ENCODE results near the gene SGCA.

SGCA gene

DNA sequence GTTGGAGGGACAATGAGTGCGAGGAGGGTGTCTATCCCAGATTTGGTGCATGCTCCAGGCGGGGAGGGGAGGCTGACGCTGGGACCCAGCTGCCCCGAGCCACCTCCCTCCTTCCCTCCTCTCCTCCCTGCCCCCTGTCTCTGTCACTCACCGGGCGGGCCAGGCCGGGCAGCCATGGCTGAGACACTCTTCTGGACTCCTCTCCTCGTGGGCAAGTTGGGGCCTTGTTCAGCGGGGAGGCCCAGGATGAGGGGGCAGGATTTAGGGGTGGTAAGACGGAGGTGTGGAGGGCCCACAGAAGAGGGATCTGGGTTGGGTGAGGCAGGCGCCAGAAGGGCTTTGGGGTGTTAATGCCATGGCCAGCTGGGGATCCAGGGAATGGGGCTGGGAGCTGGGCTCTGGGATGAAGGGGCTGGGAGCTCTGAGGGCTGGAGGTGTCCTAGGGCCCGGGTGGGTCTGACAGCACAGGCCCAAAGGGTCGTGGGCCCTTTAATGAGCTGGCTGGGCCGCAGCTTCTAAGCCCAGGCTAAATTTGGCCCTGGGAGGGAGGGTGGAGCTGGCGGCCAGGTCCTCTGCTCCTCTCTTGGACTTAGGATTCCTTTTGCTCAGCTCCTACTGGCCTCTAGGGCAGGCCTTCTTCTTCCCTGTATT lies at the start of gene SGCA:
TSS of gene SGCA (plus strand) at position 139 of the 651 bp plus-strand sequence. CDS start at position 175, 36 bp downstream.
- no peak for DNase-seq

DNA sequence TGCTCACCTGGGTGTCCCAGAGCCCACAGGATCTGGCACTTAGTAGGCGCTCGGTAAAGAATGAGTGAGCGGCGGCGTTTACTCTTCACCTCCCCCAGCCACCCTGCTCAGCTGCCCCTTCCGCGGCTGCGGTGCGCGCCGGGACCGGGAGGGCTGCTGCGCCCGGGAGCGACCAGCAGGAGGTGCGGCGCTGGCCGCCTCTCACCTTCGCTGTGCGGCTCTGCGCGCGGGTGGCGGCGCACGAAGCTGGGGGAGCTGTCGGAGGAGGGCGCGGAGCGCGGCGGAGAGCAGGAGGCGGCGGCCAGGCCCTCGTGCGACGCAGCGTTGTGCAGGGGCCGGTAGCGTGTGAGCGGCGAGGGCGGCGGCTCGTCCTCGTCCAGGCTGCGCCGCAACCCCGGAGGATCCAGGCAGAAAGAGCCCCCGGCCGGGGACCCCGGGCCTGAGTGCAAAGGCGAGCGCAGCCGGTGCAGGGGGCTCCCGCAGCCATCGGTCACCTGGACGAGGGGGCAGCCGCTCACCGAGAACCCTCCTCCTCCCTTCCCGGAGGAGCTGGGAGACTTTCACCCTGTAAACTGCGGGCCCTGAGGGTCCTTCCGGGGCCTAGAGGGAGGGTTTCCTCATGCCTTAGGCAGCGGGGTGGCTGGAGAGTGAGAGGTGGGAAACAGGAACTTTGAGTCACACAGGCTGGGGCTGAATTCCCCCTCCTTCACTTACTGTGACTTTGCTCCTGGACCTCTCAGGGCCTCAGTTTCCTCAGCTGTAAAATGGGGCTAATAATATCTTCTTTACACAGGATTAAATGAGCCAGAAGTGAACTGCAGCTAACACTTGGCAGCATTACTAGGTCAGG lies 48.4 kb upstream of the SGCA start:
- DNase-seq: peak in 1 of 2 experiments; percentile 68

DNA sequence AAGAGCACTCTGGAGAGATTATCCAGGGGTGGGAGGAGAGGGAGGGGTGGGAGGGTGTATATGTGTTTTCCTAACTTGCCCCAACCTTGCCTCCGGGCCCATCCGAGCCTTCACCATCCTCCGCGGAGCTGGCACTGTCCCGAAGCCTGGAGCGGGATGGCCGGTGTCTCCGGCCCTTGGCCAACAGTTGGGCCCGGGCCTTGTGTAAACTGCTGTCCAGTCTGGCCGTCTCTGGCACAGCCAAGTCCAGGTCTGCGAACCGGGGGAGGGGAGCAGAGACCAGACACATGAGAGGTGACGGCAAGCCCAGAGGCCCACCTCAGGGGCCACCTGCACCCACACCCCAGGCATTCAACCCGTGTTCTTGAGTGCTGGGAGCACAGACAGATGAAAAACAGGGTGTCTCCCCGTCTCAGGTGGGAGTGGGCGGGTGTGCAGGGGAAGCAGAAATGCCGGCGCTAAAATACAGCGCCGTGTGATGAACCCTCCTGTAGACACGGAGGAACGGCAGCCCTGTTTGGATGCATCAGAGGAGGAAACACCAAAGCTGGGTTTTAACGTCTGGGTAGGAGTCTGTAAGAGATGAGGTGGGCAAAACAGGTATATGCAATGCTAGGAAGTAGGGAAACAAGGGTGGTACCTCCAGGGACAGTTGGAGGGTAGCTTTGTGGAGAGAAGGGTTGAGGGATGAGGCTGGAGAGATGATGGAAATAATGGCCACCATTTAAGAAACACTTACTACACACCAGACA lies 47.6 kb upstream of the SGCA start:
- DNase-seq: no peak

DNA sequence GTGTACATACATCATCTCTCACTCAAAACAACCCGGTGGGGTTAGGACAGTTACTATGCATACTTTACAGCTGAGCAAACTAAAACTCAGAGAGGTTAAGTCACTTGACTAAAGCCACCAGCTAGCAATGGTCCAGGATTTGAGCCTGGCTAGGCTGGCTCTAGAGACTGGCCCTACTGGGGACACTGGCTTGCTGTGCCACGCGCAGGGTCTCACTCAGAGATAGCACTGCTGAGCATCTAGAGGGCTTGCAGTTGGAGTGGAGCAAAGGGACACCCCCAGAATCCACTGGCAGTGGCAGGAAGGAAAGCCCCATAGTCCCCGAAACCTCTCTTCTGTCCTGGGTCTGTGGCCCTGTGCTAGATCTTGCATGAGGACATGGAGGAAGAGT lies 47.0 kb upstream of the SGCA start:
- DNase-seq: no peak

DNA sequence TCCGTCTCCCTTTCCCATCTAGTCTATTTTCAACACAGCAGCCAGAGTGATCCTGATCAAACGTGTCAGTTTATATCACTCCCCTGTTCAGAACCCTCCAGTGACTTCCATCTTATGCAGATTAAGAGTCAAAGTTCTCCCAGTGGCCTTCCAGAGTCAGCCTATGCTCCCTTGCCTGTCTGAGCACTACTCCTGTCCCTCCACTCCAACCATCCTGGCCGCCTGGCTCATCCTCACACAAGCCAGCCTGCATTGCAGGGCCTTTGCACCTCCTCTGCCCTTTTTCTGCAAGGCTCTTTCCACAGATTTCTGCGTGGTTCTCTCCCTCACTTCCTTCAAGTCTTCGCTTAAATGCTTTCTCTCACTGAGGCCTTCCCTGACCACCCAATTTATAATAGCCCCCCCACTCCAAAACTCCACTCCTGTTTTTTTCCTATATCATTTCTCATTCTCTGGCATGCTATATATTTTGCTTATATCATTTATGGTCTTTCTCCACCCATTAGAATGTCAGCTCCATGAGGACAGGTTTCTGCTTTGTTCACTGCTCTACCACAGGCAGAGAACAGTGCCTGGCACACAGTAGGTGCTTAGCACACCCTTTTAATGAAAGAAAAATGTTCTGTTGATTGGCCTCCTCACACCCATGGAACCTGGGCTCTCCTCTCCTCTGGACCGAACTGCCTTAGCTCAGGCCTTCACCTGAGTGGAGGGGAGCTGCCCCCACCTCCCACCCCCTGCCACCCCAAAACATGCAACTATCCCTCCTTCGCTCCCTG lies 45.1 kb upstream of the SGCA start:
- no peak for DNase-seq

DNA sequence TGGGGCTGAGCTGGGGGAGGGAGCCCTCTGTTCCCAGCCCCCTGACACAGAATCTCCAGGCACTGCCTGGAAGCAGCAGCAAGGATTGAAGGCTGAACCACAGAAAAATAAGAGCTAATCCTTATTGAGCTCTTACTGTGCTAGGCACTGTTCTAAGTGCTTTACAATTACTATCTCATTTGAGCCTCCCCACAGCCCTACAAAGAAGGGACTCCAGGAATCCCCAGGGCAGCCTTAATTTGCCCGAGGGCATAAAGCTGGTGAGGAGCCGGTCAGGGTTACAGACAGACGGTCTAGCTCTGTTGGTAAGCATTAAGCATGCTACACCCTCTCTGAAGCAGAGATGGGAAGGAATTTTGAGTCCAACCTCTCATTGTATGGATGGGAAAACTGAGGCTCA lies 42.9 kb upstream of the SGCA start:
- no peak for DNase-seq

DNA sequence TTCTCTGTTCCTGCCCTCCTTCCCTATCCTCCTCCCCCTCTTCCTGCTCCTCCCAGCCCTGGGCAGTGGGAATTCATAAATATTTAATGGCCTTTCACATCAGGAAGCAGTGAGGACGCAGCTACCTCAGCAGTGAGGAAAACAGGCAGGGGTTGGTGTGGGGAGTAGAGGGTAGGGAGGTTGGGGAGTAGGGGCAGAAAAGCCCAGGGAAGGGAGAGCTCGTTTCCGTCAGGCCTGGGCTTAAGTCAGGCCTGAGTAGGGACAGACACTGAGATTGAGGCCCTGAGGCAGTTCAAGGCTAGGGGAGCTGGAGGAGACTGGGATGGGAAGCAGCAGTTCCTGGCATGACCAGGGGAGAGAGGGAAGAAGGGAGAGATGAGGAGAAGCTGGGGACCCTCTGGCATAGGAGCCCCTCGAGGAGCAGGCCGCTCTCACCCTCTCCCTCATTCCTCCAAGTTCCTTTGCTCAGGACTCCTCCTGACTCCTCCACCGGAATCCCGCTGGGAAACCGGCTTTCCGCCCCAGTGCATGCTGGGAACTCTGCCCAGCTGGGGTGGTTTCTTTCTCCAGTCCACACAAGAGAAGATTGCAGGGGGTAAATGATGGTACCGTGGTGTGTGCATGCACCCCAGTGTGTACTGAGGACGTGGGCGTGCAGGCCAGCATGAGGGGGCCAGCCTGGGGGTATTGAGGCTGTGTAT lies 42.0 kb upstream of the SGCA start:
- no peak for DNase-seq

DNA sequence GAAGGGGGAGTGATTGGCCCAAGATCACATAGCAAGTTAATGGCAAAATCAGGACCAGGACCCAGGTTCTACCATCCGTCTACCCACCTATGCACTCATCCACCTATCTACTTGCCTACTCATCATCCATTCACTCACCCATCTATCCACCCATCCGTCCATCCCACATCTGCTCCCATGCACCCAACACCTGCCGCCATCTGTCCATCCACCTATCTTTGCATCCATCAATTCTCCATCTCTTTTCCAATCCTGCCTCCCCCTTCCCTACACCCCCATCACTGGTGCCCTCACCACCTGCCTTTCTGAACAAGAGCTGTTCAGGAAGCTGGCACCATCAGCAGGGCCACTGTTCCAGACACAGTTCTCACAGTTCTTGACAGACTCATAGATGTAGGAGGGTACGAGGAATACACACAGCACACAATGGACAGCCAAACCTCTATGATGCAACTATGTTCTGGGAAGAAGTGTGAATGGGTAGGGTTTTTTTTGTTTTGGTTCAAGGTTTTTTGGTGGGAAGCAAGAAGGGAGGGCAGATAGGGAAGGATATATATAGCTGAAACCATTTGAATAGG lies 40.3 kb upstream of the SGCA start:
- DNase-seq: peak; percentile 76 to 82

DNA sequence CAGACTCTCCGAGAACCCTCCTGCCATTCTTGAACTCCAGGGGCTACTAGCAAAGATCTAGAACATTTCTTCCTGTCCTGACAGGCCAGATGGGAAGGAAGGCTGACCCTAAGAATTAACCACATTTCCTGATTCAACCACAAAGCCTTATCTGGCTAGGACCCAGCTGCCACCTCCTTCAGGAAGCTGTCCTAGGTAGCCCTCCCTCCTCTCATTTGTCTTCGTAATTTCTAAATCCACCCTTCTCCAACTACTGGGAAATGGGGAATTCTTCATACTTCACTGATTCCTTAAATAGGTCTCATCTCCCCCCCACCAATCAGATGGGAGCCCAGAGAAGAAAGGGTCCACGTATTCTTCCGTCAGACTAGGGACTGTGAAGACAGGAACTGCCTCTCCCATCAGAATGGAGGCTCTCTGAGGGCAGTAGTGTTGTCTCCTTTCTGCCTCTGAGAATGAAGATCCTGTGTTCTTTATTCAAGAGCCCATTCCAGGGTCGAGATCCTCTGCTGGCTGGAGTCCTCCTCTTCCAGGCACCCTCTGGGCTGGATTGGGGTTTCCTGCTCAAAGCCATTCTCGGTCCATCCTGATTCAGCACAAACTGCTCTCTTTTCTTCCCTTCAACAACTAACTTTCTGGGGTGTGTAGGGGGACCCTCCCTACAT lies 38.0 kb upstream of the SGCA start:
- no peak for DNase-seq

DNA sequence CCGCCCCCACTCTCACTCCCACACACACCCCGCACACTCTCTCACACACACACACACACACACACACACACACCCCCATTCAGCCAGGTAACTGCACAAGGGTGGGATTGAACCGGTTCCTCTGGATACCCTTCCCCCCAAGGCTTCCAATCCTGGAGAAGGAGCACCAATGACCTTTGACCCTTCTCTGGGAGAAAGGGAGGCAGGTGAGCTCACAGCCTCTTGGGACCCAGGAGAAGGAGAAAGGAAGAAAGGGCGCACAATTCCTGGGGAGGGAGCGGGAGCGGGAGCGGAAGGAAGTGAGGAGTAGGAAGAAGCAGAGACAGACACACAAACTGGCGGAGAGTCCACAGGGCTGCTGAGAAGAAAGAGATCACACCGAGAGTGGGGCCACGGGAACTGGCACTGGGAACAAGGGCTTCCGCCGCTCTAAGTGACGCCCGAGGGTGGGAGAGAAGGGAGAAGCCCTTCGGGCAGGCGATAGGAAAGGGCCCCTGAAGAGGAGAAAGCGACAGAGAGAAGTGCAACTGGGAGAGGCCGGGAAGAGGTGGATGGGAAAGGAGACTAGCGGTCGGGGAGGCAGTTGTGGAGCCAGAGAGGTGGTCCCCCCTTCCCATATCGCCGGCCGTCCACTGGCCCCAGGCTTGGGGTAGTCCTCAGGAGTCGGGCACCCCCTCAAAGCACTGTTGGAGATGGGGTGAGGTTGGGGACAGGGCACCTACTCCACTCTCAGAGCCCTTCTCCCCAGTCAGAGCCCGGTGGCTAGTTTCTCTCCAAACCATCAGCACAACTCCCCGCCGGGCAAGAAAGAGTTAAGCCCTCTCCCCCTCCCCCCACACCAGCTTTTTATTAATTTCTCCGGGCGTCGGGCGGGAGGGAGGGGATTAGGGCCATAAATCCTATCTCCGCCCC lies 37.1 kb upstream of the SGCA start:
- peak; percentile 38 to 68 for DNase-seq

DNA sequence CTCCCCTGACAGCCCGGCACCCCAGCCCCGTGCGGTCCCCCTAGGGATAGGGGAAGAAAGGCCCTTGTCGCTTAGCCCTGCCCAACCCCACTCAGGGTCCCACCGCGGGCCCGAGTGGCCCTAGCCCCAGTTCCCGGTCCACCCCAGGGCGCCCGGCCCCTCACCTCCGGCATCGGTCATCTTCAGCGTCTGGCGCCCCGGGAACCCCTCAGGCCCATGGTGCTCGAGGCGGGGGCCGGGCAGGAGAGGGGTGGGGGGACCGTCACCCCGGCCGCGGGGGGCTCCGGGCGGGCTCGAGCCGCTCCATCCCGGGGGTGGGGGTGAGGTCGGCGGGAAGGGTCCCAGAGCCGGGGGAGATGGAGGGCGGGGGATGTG lies 36.5 kb upstream of the SGCA start:
- no peak for DNase-seq

DNA sequence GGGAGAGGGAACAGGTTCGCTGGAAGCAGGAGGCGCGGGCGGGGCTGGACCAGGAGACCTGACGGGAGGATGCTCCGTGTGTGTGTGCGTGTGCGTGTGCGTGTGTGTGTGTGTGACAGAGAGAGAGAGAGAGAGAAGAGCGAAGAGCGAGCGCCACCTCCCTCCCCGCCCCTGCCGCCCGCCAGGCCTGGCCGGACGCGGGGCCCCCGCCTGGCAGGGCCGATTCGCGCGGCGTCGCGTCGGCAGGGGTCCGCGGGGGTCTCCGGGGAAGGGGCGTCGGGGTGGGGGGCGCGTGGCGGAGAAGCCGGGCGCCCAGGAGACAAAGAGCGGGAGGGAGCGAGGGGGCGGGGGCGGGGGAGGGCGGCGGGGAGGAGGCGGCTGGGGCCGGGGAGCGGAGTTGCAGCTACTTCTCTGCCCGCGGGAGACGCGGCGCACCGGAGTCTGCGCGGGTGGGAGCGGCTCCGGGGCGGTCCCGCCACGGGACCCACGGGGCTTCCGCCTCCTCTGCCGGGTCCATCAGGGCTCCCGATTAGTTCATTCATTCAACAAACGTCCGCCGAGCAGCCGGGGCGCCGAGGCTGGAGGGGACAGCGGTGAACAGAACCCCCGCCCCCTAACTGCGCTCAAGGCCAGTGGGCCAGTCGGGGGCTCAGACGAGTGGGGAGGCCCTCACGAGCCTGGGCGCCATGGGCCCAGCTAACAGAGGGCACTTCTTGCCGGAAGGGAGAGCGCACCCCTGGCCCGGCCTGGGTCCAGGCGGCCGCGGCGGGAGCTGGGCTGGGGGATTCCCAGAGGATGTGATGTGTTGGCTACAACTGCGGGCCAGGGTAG lies 35.9 kb upstream of the SGCA start, which contains the start of gene SAMD14:
TSS of gene SAMD14 (minus strand) at position 433 of the 831 bp plus-strand sequence. CDS start 5,201 bp downstream, outside the sequence.
- peak; percentile 39 to 57 for DNase-seq

DNA sequence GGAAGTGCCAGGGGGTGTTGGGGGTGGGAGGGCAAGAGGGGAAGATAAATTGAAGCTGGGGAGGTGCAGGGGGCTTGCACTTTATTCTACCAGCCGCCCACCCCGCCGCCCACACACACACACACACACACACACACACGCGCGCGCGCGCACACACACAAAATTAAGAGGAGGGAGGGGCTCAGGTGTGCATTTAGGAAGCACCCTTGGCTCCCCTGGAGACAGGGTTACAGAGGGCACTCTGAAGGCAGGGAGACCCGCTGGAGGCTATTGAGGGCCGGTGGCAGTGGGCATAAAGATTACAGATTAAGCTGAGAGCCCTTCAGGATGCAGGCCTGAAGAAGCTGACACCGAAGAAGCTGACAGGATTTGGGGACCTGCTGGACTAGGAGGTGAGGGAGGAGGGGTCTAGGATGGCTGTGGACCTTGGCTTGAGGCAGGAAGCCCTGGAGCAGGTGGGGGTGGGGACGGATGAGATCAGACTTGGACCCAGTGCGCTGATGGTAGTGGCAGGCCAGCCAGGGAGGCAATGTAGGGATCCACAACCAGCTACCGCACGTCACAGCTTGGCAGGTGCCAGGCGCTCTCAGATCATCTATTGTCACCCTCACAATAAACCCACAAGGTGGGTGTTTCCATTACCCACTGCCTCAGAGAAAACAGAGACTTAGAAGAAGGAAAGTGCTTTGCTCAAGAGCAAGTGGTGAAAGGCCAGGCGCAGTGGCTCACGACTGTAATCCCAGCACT lies 35.1 kb upstream of the SGCA start:
- DNase-seq: peak in 1 of 2 experiments; percentile 20

DNA sequence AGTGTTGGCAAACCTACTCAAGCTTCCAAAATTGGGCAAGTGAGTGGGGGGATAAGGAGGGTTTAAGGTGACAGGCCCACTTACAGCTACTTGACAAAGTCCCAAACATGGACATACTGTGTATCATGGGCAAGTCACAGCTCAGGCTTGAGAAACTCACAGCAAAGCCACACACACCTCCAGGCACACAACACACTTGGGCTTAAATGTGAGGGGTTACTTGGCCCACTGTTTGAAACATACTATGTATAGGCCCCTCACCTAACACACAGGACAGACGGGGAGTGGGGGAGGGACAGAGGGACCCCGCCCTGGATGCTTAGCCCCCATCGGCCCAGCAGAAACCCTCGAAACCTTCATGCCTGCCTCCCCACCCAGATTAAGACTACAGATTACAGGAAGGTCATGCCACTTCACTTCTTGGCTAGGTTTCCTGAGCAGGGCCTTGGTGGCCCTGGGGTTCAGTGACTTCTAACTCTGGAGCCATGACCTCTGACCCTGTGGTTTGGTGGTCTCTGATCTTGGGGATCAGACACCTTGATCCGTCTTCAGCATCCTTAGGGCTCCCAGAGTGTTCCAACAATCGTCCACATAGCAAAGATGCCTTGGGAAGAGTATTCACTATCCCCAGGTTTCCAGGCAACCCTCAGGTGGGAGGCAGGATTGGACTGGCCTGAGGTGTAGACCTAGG lies 33.6 kb upstream of the SGCA start:
- no peak for DNase-seq

DNA sequence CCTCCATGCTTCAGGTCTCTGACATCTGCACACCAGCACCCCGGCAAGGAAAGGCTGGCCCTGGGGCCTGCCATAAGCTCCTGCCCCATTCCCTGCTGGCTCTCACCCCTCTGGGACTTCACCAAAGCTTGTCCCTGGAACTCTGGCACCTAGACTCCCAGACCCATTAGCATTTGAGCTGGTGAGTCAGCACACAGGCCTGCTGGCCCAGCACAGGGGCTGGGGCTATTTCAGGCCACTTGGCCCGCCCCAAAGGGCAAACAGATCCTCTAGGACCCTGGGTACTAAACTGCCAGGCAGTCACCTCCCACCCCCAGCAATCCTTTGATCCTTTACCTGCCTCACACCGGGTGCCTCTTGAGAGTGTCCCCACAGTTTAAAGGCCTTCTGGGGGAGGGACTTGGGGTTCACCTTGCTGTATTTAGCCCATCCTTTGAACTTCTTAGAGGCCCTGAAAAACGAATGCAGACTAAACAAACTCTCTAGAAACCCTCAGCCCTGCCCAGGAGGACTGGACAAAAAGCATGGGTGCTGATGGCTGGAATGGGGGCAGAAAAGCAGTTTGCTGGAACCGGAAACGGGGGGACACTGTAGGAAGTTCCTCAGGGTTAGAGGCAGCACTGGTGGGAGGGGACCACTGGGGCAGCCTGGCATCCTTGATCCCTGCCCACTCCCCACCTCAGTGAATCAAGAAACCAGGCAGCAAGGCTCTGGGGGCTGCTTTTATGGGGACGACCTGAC lies 32.6 kb upstream of the SGCA start:
- no peak for DNase-seq

DNA sequence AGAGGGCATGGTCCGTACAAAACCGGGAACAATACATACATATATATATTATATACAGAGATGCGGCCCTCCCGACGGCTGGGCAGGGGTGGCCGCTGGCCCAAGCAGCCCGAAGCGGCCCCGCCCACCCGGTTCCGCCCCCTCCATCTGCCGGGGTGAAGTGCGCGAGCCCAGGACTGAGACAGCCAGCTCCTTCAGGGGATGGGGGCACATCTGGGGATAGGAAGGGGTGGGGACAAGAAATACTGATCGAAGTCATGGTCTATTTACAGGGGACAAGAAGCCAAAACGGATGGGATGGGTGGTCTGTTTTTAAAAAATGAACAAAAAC lies 32.1 kb upstream of the SGCA start:
- DNase-seq: peak in 1 of 2 experiments; percentile 57

Data from NCI-H524 (cell line).